HUES6 (cell line): Measurements from ENCODE around the gene TMEM187.

Experiments
- H3K27ac ChIP-seq: 2 replicates; pipeline ENCODE4 v1.7.0; 2013; ENCODE audit warnings: low read depth, mild to moderate bottlenecking, low read length, inconsistent platforms
- H3K27me3 ChIP-seq: 2 replicates; pipeline ENCODE4 v1.6.1; 2013; ENCODE audit warnings: low read length; ENCODE audit not compliant: control insufficient read depth, insufficient read depth
- H3K36me3 ChIP-seq: 2 replicates; pipeline ENCODE4 v1.6.1; 2013; ENCODE audit warnings: low read length; ENCODE audit not compliant: control insufficient read depth, insufficient read depth
- H3K4me1 ChIP-seq: 2 replicates; pipeline ENCODE4 v1.6.1; 2013; ENCODE audit warnings: low read length; ENCODE audit not compliant: control insufficient read depth, insufficient read depth
- H3K4me3 ChIP-seq: 2 replicates; pipeline ENCODE4 v1.5.1; 2013; ENCODE audit warnings: low read depth, low read length
- H3K9ac ChIP-seq: one replicate; pipeline ENCODE4 v1.6.1; 2013; ENCODE audit warnings: mild to moderate bottlenecking, low read length
- H3K9me3 ChIP-seq: 2 replicates; pipeline ENCODE4 v1.6.1; 2013; ENCODE audit warnings: low read depth, low read length; ENCODE audit not compliant: control insufficient read depth, insufficient read depth

TMEM187 gene

GRCh38 chrX:153948847-153949805 lies 23.4 kb upstream of the TMEM187 start:
- H3K4me1 ChIP-seq, result peaks cover 36% of the 10 kb centered on the region; the same call in 1 of the 2 replicates
- no peaks in the 10 kb centered on the region for H3K27me3 ChIP-seq
- H3K9ac ChIP-seq, result peak overlapping the region; percentile 53
- no peak overlapping the region for H3K4me3 ChIP-seq
- no peaks in the 10 kb centered on the region; the same call in 1 of the 2 replicates for H3K9me3 ChIP-seq
- peaks cover 67% of the 10 kb centered on the region for H3K36me3 ChIP-seq
- H3K27ac ChIP-seq, result peak overlapping the region; percentile 84; the same call in 1 of the 2 replicates

- no peaks in the 10 kb centered on the region for H3K27me3 ChIP-seq
- H3K9ac ChIP-seq, result no peak overlapping the region
- peaks cover 77% of the 10 kb centered on the region for H3K36me3 ChIP-seq
- no peak overlapping the region for H3K27ac ChIP-seq
- no peaks in the 10 kb centered on the region; the same call in 1 of the 2 replicates for H3K9me3 ChIP-seq
- H3K4me1 ChIP-seq, result peaks cover 33% of the 10 kb centered on the region; the same call in 1 of the 2 replicates
- H3K4me3 ChIP-seq, result no peak overlapping the region
These were observed 22.4 kb upstream of the TMEM187 start for GRCh38 chrX:153950127-153950526.

- Histone ChIP-seq H3K4me3 (no peak overlapping the region), H3K9me3 (no peaks in the 10 kb centered on the region; the same call in 1 of the 2 replicates), H3K27me3 (no peaks in the 10 kb centered on the region), H3K27ac (no peak overlapping the region; the same call in 1 of the 2 replicates), H3K4me1 (peaks cover 33% of the 10 kb centered on the region; the same call in 1 of the 2 replicates), H3K36me3 (peaks cover 85% of the 10 kb centered on the region), H3K9ac (no peak overlapping the region)
These were observed 20.7 kb upstream of the TMEM187 start for GRCh38 chrX:153951683-153952372.

GRCh38 chrX:153952373-153953026 lies 20.1 kb upstream of the TMEM187 start:
- H3K27ac ChIP-seq, result peak overlapping the region; percentile 82; the same call in 1 of the 2 replicates
- H3K9me3 ChIP-seq, result no peaks in the 10 kb centered on the region; the same call in 1 of the 2 replicates
- H3K36me3 ChIP-seq, result peaks cover 89% of the 10 kb centered on the region
- H3K4me3 ChIP-seq, result no peak overlapping the region
- peak overlapping the region; percentile 56 for H3K9ac ChIP-seq
- no peaks in the 10 kb centered on the region for H3K27me3 ChIP-seq
- H3K4me1 ChIP-seq, result peaks cover 29% of the 10 kb centered on the region; the same call in 1 of the 2 replicates

GRCh38 chrX:153953342-153953830 lies 19.2 kb upstream of the TMEM187 start:
- Histone ChIP-seq H3K27ac (peak overlapping the region; percentile 82; the same call in 1 of the 2 replicates), H3K9ac (peak overlapping the region; percentile 56), H3K36me3 (peaks cover 94% of the 10 kb centered on the region)

GRCh38 chrX:153953892-153954557 lies 18.5 kb upstream of the TMEM187 start:
- Histone ChIP-seq H3K27me3 (no peaks in the 10 kb centered on the region), H3K36me3 (peaks cover 99% of the 10 kb centered on the region), H3K27ac (peak overlapping the region; percentile 35; the same call in 1 of the 2 replicates), H3K4me1 (peaks cover 14% of the 10 kb centered on the region; the same call in 1 of the 2 replicates), H3K9ac (no peak overlapping the region), H3K4me3 (no peak overlapping the region), H3K9me3 (no peaks in the 10 kb centered on the region; the same call in 1 of the 2 replicates)

More at GRCh38 chrX:153953342-153953830, 19.2 kb upstream of the TMEM187 start:
- Histone ChIP-seq H3K4me3 (no peak overlapping the region), H3K9me3 (no peaks in the 10 kb centered on the region; the same call in 1 of the 2 replicates), H3K27me3 (no peaks in the 10 kb centered on the region), H3K4me1 (peaks cover 20% of the 10 kb centered on the region; the same call in 1 of the 2 replicates)

- H3K27ac ChIP-seq, result no peak overlapping the region
- H3K4me3 ChIP-seq, result no peak overlapping the region
- no peaks in the 10 kb centered on the region; the same call in 1 of the 2 replicates for H3K9me3 ChIP-seq
- H3K36me3 ChIP-seq, result peaks cover 99% of the 10 kb centered on the region
- H3K4me1 ChIP-seq, result peaks cover 9% of the 10 kb centered on the region; the same call in 1 of the 2 replicates
- H3K9ac ChIP-seq, result no peak overlapping the region
- H3K27me3 ChIP-seq, result no peaks in the 10 kb centered on the region
These were observed 17.9 kb upstream of the TMEM187 start for GRCh38 chrX:153954558-153955227.

- H3K27ac ChIP-seq, result no peak overlapping the region
- peaks cover 7% of the 10 kb centered on the region; the same call in 1 of the 2 replicates for H3K4me1 ChIP-seq
- H3K9ac ChIP-seq, result no peak overlapping the region
- H3K9me3 ChIP-seq, result no peaks in the 10 kb centered on the region; the same call in 1 of the 2 replicates
- H3K27me3 ChIP-seq, result no peaks in the 10 kb centered on the region
- H3K36me3 ChIP-seq, result peaks cover 99% of the 10 kb centered on the region
- H3K4me3 ChIP-seq, result no peak overlapping the region
These were observed 17.3 kb upstream of the TMEM187 start for GRCh38 chrX:153955228-153955732.

- no peaks in the 10 kb centered on the region; the same call in 1 of the 2 replicates for H3K9me3 ChIP-seq
- no peak overlapping the region for H3K9ac ChIP-seq
- no peak overlapping the region for H3K4me3 ChIP-seq
- H3K27me3 ChIP-seq, result no peaks in the 10 kb centered on the region
- peaks cover 99% of the 10 kb centered on the region for H3K36me3 ChIP-seq
- no peak overlapping the region for H3K27ac ChIP-seq
- H3K4me1 ChIP-seq, result peaks cover 7% of the 10 kb centered on the region; the same call in 1 of the 2 replicates
These were observed 16.3 kb upstream of the TMEM187 start for GRCh38 chrX:153956044-153956907.
